Ectodermal cell (in vitro differentiated cells): ENCODE data around the gene TTLL5.

Experiments used
- H3K27ac ChIP-seq: 2 replicates; pipeline ENCODE4 v1.7.0; 2013; ENCODE audit warnings: mild to moderate bottlenecking, low read depth, low read length; ENCODE audit not compliant: insufficient read depth, poor library complexity, severe bottlenecking
- H3K27me3 ChIP-seq: 2 replicates; pipeline ENCODE4 v1.7.0; 2013; ENCODE audit warnings: mild to moderate bottlenecking, low read length; ENCODE audit not compliant: insufficient read depth, control insufficient read depth, poor library complexity, severe bottlenecking
- H3K36me3 ChIP-seq: one replicate; pipeline ENCODE4 v1.7.0; 2013; ENCODE audit warnings: low read length; ENCODE audit not compliant: control insufficient read depth, insufficient read depth
- H3K4me1 ChIP-seq: one replicate; pipeline ENCODE4 v1.7.0; 2013; ENCODE audit warnings: low read length; ENCODE audit not compliant: control insufficient read depth, insufficient read depth
- H3K4me3 ChIP-seq: 2 replicates; pipeline ENCODE4 v1.7.0; 2013; ENCODE audit warnings: low read depth, low read length, control low read depth; ENCODE audit not compliant: insufficient read depth
- H3K9me3 ChIP-seq: 2 replicates; pipeline ENCODE4 v1.7.0; 2013; ENCODE audit warnings: mild to moderate bottlenecking, low read length, moderate library complexity; ENCODE audit not compliant: control insufficient read depth
- WGBS, 2 experiments: methylation state at CpG; one replicate each; pipeline ENCODE4 v1.1.7; 2013; ENCODE audit warnings: missing lambda C conversion rate in 2 of 2; 5-methylcytosine and 5-hydroxymethylcytosine counted together

Gene TTLL5

DNA sequence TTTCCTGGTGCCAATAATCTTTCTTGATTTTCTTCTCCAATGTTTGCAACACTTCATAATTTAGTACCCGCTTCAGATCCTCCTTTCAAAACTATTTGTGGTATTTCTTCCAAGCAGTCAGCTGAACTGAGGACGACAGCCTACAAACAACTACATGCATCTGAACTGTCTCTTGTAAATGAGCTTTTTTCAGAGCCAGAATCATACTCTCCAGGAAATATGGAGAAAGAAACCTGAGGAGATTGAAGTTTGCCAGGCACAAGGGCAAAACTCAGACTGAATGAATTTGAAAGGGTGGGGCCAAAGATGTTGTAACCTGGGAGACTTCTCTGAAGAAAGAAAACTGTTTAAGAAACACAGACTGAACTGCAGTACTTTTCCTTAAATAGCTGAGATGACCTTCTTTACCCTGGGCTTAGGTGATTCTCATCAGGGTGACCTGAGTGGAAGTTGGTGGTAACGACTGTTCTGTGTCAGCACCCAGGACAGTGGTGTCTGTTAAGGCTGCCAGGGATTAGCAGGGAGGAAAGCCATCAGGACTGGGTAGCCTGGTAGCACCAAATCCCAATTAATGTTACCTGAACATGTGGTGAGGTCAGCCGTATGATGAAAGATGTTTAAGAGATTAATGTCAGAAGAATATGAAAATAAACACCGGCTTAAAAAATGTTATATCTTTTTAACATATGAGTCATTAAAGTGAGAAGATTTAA, 225.7 kb downstream of the TTLL5 start:
- H3K27ac ChIP-seq, result no peak overlapping the region
- H3K4me3 ChIP-seq, result no peak overlapping the region
- no peaks in the 10 kb centered on the region for H3K36me3 ChIP-seq

DNA sequence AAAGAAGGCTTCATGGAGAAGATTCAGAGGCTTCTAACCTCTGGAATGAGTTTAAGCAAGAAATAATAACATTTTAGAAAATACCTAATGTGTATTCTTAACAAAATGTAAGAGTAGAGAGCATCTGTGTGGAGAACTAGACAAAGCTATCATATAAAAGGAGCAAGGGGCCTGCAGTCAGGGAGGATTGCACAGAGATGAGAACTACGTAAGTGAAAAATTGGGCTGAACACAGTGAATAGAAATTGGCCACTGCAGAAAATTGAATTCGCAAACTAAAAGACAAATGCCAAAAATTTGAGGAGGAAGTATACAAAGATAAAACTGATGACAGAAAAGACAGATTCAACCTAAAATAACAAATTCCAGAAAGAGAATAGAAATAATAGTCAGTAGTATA, 227.9 kb downstream of the TTLL5 start:
- Histone ChIP-seq H3K27ac (no peak overlapping the region), H3K4me3 (no peak overlapping the region), H3K36me3 (no peaks in the 10 kb centered on the region), H3K9me3 (no peaks in the 10 kb centered on the region), H3K27me3 (no peaks in the 10 kb centered on the region), H3K4me1 (no peaks in the 10 kb centered on the region)
- 89 to 94% methylated on average over 2 of the region's 2 CpGs for WGBS, 2 experiments

More for the DNA sequence above, 225.7 kb downstream of the TTLL5 start:
- Histone ChIP-seq H3K4me1 (no peaks in the 10 kb centered on the region), H3K27me3 (no peaks in the 10 kb centered on the region), H3K9me3 (no peaks in the 10 kb centered on the region)
- 85 to 93% methylated on average over 5 of the region's 5 CpGs for WGBS, 2 experiments

GRCh38 chr14:75896341-75896740, 235.3 kb downstream of the TTLL5 start:
- Histone ChIP-seq H3K36me3 (no peaks in the 10 kb centered on the region), H3K4me1 (no peaks in the 10 kb centered on the region), H3K4me3 (no peak overlapping the region), H3K9me3 (no peaks in the 10 kb centered on the region), H3K27me3 (no peaks in the 10 kb centered on the region), H3K27ac (no peak overlapping the region)
- 87 to 90% methylated on average over 2 of the region's 2 CpGs for WGBS, 2 experiments

- Histone ChIP-seq H3K9me3 (no peaks in the 10 kb centered on the region), H3K27ac (no peak overlapping the region), H3K4me1 (no peaks in the 10 kb centered on the region), H3K36me3 (no peaks in the 10 kb centered on the region), H3K27me3 (no peaks in the 10 kb centered on the region), H3K4me3 (no peak overlapping the region)
- WGBS, 2 experiments, result 92 to 99% methylated on average over 3 of the region's 3 CpGs
These were observed 243.3 kb downstream of the TTLL5 start for GRCh38 chr14:75904311-75904710.

- no peaks in the 10 kb centered on the region for H3K27me3 ChIP-seq
- no peaks in the 10 kb centered on the region for H3K4me1 ChIP-seq
- H3K4me3 ChIP-seq, result no peak overlapping the region
- H3K9me3 ChIP-seq, result no peaks in the 10 kb centered on the region
- WGBS, 2 experiments, result 88 to 89% methylated on average over 7 of the region's 7 CpGs
- H3K36me3 ChIP-seq, result no peaks in the 10 kb centered on the region
- no peak overlapping the region for H3K27ac ChIP-seq
These were observed 244.3 kb downstream of the TTLL5 start for GRCh38 chr14:75905147-75905904.

DNA sequence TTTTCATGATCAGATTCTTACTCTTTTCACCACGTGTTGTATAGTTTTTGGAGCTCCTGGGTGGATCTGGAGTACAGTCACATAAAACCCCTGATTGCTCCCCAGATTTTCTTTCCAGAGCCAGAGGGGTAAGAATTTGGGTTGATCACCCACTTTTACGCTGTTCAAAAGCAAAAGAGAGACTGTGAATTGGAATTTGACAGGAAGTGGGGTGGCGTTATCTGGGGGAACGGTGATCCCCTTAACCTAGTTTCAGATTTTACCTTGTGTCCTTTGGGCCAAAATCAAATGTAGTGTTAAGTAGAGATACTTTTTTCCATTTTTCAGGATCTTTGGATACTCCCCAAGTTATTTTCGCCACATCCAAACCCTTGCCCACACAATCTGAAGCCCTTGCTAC, 245.2 kb downstream of the TTLL5 start:
- Histone ChIP-seq H3K9me3 (no peaks in the 10 kb centered on the region), H3K27me3 (no peaks in the 10 kb centered on the region), H3K4me1 (peaks cover 2% of the 10 kb centered on the region), H3K27ac (no peak overlapping the region), H3K36me3 (no peaks in the 10 kb centered on the region), H3K4me3 (no peak overlapping the region)
- 94% methylated on average over 5 of the region's 5 CpGs for WGBS, 2 experiments

DNA sequence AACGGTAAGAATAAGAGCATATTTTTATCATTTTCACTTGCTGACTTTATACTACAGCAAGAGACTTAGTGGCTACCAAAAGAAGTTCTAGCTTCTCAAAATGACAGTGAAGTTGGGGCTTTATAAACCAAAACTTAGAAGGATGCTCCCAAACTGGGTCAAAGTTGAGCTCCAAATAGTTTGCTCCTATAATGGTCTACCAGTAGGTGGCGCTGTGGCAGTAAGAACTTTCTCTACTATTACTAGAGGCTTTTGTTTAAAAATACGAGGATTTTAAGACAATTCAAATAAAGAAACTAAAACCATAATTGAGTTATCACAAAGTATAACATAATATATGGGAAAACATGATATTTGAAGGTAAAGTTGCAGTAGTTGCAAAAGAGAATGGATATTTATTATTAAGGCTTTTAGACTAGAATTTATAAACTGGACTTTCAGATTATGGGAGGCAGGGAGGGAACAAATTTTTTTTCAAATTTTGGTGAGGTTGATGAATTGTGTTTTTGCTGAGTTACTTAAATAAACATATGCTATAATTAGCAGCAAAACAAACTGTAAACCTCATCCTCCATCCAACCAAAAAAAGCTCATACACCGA, 245.7 kb downstream of the TTLL5 start:
- Histone ChIP-seq H3K4me3 (no peak overlapping the region), H3K27ac (no peak overlapping the region), H3K36me3 (no peaks in the 10 kb centered on the region), H3K4me1 (peaks cover 8% of the 10 kb centered on the region), H3K9me3 (no peaks in the 10 kb centered on the region), H3K27me3 (no peaks in the 10 kb centered on the region)
- WGBS, 2 experiments, result 59 to 63% methylated on average over 3 of the region's 4 CpGs

GRCh38 chr14:75907756-75908359, 246.8 kb downstream of the TTLL5 start:
- H3K27me3 ChIP-seq, result no peaks in the 10 kb centered on the region
- WGBS, 2 experiments, result 93% methylated on average over 4 of the region's 4 CpGs
- H3K9me3 ChIP-seq, result no peaks in the 10 kb centered on the region
- no peak overlapping the region for H3K4me3 ChIP-seq
- H3K36me3 ChIP-seq, result no peaks in the 10 kb centered on the region
- no peak overlapping the region for H3K27ac ChIP-seq
- H3K4me1 ChIP-seq, result peaks cover 13% of the 10 kb centered on the region

GRCh38 chr14:75909630-75910029, 248.6 kb downstream of the TTLL5 start:
- H3K9me3 ChIP-seq, result no peaks in the 10 kb centered on the region
- peaks cover 13% of the 10 kb centered on the region for H3K4me1 ChIP-seq
- WGBS, 2 experiments, result 93 to 94% methylated on average over 3 of the region's 3 CpGs
- H3K27ac ChIP-seq, result no peak overlapping the region
- H3K36me3 ChIP-seq, result no peaks in the 10 kb centered on the region
- H3K4me3 ChIP-seq, result no peak overlapping the region
- H3K27me3 ChIP-seq, result no peaks in the 10 kb centered on the region

DNA sequence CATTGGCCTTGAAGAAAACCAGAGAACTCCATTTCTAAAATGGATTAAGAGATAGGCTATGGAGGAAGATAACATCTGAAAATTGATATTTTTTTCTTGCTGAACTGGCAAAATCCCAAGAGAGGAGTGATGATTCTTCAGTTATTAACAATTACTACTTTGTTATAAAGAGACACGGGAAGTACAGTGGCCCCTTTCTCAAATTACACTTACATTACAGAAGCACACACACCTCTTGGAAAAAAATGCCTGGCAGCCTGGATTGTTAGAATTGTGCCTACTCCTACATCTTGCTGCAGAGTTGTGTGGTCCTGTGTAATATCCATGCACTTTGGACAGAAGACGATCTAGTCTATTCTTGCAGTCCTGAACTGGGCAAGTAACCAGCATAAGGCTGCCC, 249.0 kb downstream of the TTLL5 start:
- WGBS, 2 experiments, result 88 to 97% methylated on average over 2 of the region's 2 CpGs
- H3K9me3 ChIP-seq, result no peaks in the 10 kb centered on the region
- H3K4me3 ChIP-seq, result no peak overlapping the region
- H3K4me1 ChIP-seq, result peaks cover 13% of the 10 kb centered on the region
- no peaks in the 10 kb centered on the region for H3K27me3 ChIP-seq
- no peak overlapping the region for H3K27ac ChIP-seq
- no peaks in the 10 kb centered on the region for H3K36me3 ChIP-seq
